H9 (cell line): ENCODE measurements around the gene ITPKB. TPM values are rescaled to one million over a fixed set of nuclear protein-coding genes. Genes with fewer than 3 reads are reported as not detected.

ENCODE experiments used
- DNase-seq: peaks from one replicate; pipeline ENCODE4 v3.0.0-alpha.2; 2017
- H2AFZ ChIP-seq: one replicate; pipeline ENCODE4 v1.6.1; 2013; ENCODE audit warnings: mild to moderate bottlenecking, low read length, control low read depth, moderate library complexity
- H2AK5ac ChIP-seq: 2 replicates; pipeline ENCODE4 v1.6.1; 2013; ENCODE audit warnings: low read length, control low read depth, mixed read lengths; ENCODE audit not compliant: insufficient read length
- H2BK120ac ChIP-seq: one replicate; pipeline ENCODE4 v1.6.1; 2013; ENCODE audit warnings: low read depth, mild to moderate bottlenecking, low read length, control low read depth, inconsistent platforms; ENCODE audit not compliant: poor library complexity, severe bottlenecking
- H2BK12ac ChIP-seq: 2 replicates; pipeline ENCODE4 v1.6.1; 2013; ENCODE audit warnings: low read length, control low read depth, mixed read lengths, low read depth; ENCODE audit not compliant: insufficient read length
- H2BK15ac ChIP-seq: 2 replicates; pipeline ENCODE4 v1.6.1; 2013; ENCODE audit warnings: low read depth, low read length, control low read depth
- H2BK20ac ChIP-seq: one replicate; pipeline ENCODE4 v1.6.1; 2013; ENCODE audit warnings: low read depth, mild to moderate bottlenecking, low read length, control low read depth, inconsistent platforms; ENCODE audit not compliant: poor library complexity, severe bottlenecking
- H2BK5ac ChIP-seq: 2 replicates; pipeline ENCODE4 v1.6.1; 2013; ENCODE audit warnings: low read length, control low read depth, mixed read lengths; ENCODE audit not compliant: insufficient read length
- H3K14ac ChIP-seq: 2 replicates; pipeline ENCODE4 v1.6.1; 2013; ENCODE audit warnings: low read length, control low read depth; ENCODE audit not compliant: insufficient read depth
- H3K18ac ChIP-seq: 2 replicates; pipeline ENCODE4 v1.6.1; 2013; ENCODE audit warnings: low read depth, mild to moderate bottlenecking, mixed read lengths, low read length, control low read depth; ENCODE audit not compliant: insufficient read length
- H3K23ac ChIP-seq: 2 replicates; pipeline ENCODE4 v1.6.1; 2013; ENCODE audit warnings: low read length, control low read depth, mixed read lengths, low read depth; ENCODE audit not compliant: insufficient read length
- H3K23me2 ChIP-seq: 2 replicates; pipeline ENCODE4 v1.6.1; 2013; ENCODE audit warnings: low read depth, mild to moderate bottlenecking, mixed read lengths, low read length, control low read depth; ENCODE audit not compliant: insufficient read length, poor library complexity, severe bottlenecking
- H3K27ac ChIP-seq: 2 replicates; pipeline ENCODE4 v1.5.1; 2013; ENCODE audit warnings: low read length, control low read depth, mixed read lengths, low read depth; ENCODE audit not compliant: insufficient read length
- H3K27me3 ChIP-seq: 2 replicates; pipeline ENCODE4 v1.6.1; 2013; ENCODE audit warnings: low read length, control low read depth, inconsistent platforms; ENCODE audit not compliant: insufficient read depth
- H3K4ac ChIP-seq: 2 replicates; pipeline ENCODE4 v1.6.1; 2013; ENCODE audit warnings: low read depth, mild to moderate bottlenecking, control low read depth, inconsistent platforms, low read length, moderate library complexity
- H3K4me1 ChIP-seq: 2 replicates; pipeline ENCODE4 v1.6.1; 2013; ENCODE audit warnings: low read length, control low read depth, inconsistent platforms; ENCODE audit not compliant: insufficient read depth
- H3K4me2 ChIP-seq: 2 replicates; pipeline ENCODE4 v1.6.1; 2013; ENCODE audit warnings: low read length, control low read depth, mixed read lengths; ENCODE audit not compliant: insufficient read length, insufficient read depth
- H3K56ac ChIP-seq: 2 replicates; pipeline ENCODE4 v1.6.1; 2013; ENCODE audit warnings: low read depth, mild to moderate bottlenecking, mixed read lengths, low read length, control low read depth; ENCODE audit not compliant: insufficient read length
- H3K79me1 ChIP-seq: 2 replicates; pipeline ENCODE4 v1.6.1; 2013; ENCODE audit warnings: low read depth, mild to moderate bottlenecking, moderate library complexity, low read length, control low read depth, inconsistent platforms; ENCODE audit not compliant: insufficient read depth, poor library complexity, severe bottlenecking
- H3K79me2 ChIP-seq: 2 replicates; pipeline ENCODE4 v1.6.1; 2013; ENCODE audit warnings: low read length, control low read depth, inconsistent platforms; ENCODE audit not compliant: insufficient read depth
- H3K9ac ChIP-seq: 2 replicates; pipeline ENCODE4 v1.6.1; 2013; ENCODE audit warnings: low read length, control low read depth, mixed read lengths; ENCODE audit not compliant: insufficient read length; ENCODE audit errors: extremely low read depth
- H3K9me3 ChIP-seq: one replicate; pipeline ENCODE4 v1.6.1; 2013; ENCODE audit warnings: low read depth, low read length, inconsistent platforms; ENCODE audit not compliant: control insufficient read depth
- H3T11ph ChIP-seq: one replicate; pipeline ENCODE4 v1.6.1; 2013; ENCODE audit warnings: mild to moderate bottlenecking, low read length, control low read depth, inconsistent platforms
- H4K20me1 ChIP-seq: one replicate; pipeline ENCODE4 v1.6.1; 2013; ENCODE audit not compliant: control insufficient read depth, insufficient read length, insufficient read depth
- H4K5ac ChIP-seq: 2 replicates; pipeline ENCODE4 v1.6.1; 2013; ENCODE audit warnings: low read depth, mild to moderate bottlenecking, mixed read lengths, low read length, control low read depth; ENCODE audit not compliant: insufficient read length
- H4K8ac ChIP-seq: replicated peaks from 2 replicates; pipeline ENCODE4 v1.6.1; 2013; ENCODE audit warnings: low read length, control low read depth, mixed read lengths, low read depth; ENCODE audit not compliant: insufficient read length
- H4K91ac ChIP-seq: 2 replicates; pipeline ENCODE4 v1.6.1; 2013; ENCODE audit warnings: low read depth, mild to moderate bottlenecking, moderate library complexity, mixed read lengths, low read length, control low read depth; ENCODE audit not compliant: insufficient read length
- H3K27ac Mint-ChIP-seq, 3 experiments: 2 replicates in 2 of 3; 3 replicates in 1 of 3; pipeline ENCODE4 v1.8.0; 2020 to 2021; ENCODE audit warnings: mixed read lengths in 3 of 3, mild to moderate bottlenecking in 1 of 3, moderate library complexity in 1 of 3
- H3K27me3 Mint-ChIP-seq: 2 replicates; pipeline ENCODE4 v1.8.0; 2021; ENCODE audit warnings: low read depth, mild to moderate bottlenecking, moderate library complexity, mixed read lengths
- H3K36me3 Mint-ChIP-seq, 3 experiments: 2 replicates in 2 of 3; 3 replicates in 1 of 3; pipeline ENCODE4 v1.8.0; 2020 to 2021; ENCODE audit warnings: low read depth in 3 of 3, mixed read lengths in 3 of 3; ENCODE audit not compliant: insufficient read depth in 1 of 3
- H3K4me1 Mint-ChIP-seq, 2 experiments: 2 replicates each; pipeline ENCODE4 v1.8.0; 2020; ENCODE audit warnings: mixed read lengths in 2 of 2
- H3K4me3 Mint-ChIP-seq, 2 experiments: 2 replicates in 1 of 2; 3 replicates in 1 of 2; pipeline ENCODE4 v1.8.0; 2020 to 2021; ENCODE audit warnings: mild to moderate bottlenecking in 2 of 2, mixed read lengths in 2 of 2, moderate library complexity in 1 of 2
- H3K9me3 Mint-ChIP-seq, 2 experiments: 2 replicates in 1 of 2; 3 replicates in 1 of 2; pipeline ENCODE4 v1.8.0; 2020; ENCODE audit warnings: mild to moderate bottlenecking in 2 of 2, mixed read lengths in 2 of 2, moderate library complexity in 1 of 2
- CTCF ChIP-seq: fragments of 200-600 bp; sonication (generic); conservative IDR thresholded peaks from 3 replicates; pipeline ENCODE4 v1.8.0; 2021; ENCODE audit warnings: antibody characterized with exemption, mild to moderate bottlenecking
- WGBS: extraction: QIAGEN DNeasy Blood & Tissue Kit; methylation state at CpG from one replicate; pipeline ENCODE4 v1.1.7; 2013; ENCODE audit warnings: missing lambda C conversion rate, low lambda C conversion rate, mixed read lengths; ENCODE audit not compliant: insufficient read length; ENCODE audit errors: extremely low coverage; 5-methylcytosine and 5-hydroxymethylcytosine counted together
- total RNA-seq: library from RNA; stranded (reverse); gene quantifications from 2 replicates; pipeline ENCODE4 v1.2.1, GENCODE V29; 2021

The ITPKB gene
- total RNA-seq, 1 experiment from 2014 or later: 3.8 TPM

GRCh38 chr1:226611301-226611700, 127.8 kb downstream of the ITPKB start:
- peak overlapping the region in 1 of 3 experiments; percentile 21; a peak in 1 of 7 replicates for H3K27ac Mint-ChIP-seq
- Histone ChIP-seq H3K23ac (no peak overlapping the region), H3K9me3 (no peaks in the 10 kb centered on the region)

More at GRCh38 chr1:226611301-226611700, 127.8 kb downstream of the ITPKB start:
- Histone ChIP-seq H3K9ac (no peak overlapping the region), H2AK5ac (no peak overlapping the region), H4K5ac (no peak overlapping the region), H3K27ac (no peak overlapping the region), H3K23me2 (no peaks in the 10 kb centered on the region), H3K79me2 (no peaks in the 10 kb centered on the region), H2AFZ (no peak overlapping the region), H3K56ac (no peak overlapping the region), H3K18ac (no peak overlapping the region), H4K20me1 (no peaks in the 10 kb centered on the region), H2BK12ac (no peak overlapping the region), H3K4me2 (no peak overlapping the region), H4K91ac (no peak overlapping the region), H4K8ac (no peak overlapping the region), H3K4ac (no peak overlapping the region), H3K14ac (no peak overlapping the region), H3T11ph (no peak overlapping the region), H2BK15ac (no peak overlapping the region), H2BK120ac (no peak overlapping the region), H3K79me1 (no peaks in the 10 kb centered on the region), H3K27me3 (no peaks in the 10 kb centered on the region), H2BK5ac (no peak overlapping the region), H3K4me1 (no peaks in the 10 kb centered on the region; the same call in 1 of the 2 replicates), H2BK20ac (no peak overlapping the region)
- peaks cover 4% of the 10 kb centered on the region for H3K27me3 Mint-ChIP-seq
- H3K4me3 Mint-ChIP-seq: no peak overlapping the region
- peaks cover 6 to 7% of the 10 kb centered on the region in 2 experiments for H3K9me3 Mint-ChIP-seq
- WGBS: no CpG with 5 or more reads among the region's 8 CpGs
- peaks cover 10 to 33% of the 10 kb centered on the region in 2 experiments for H3K4me1 Mint-ChIP-seq
- H3K36me3 Mint-ChIP-seq: no peaks in the 10 kb centered on the region; a peak in 1 of 7 replicates
- peak; percentile 66 for DNase-seq
- TF ChIP-seq CTCF: peak; percentile 52
